ENCODE measurements around the gene PTX4. TPM values are rescaled to one million over a fixed set of nuclear protein-coding genes. Genes with fewer than 3 reads are reported as not detected.

PTX4 gene
- total RNA-seq, 1 donor from 2014 or later = not detected

- Histone ChIP-seq H3K36me3 (peaks cover 0 to 7% of the 10 kb centered on the region in 2 donors), H3K4me3 (no peak overlapping the region), H3K27me3 (no peaks in the 10 kb centered on the region), H3K27ac (no peak overlapping the region), H3K4me1 (peaks cover 15% of the 10 kb centered on the region), H3K9me3 (no peaks in the 10 kb centered on the region)
- no peak for TF ChIP-seq POLR2A (IDR thresholded peaks at IDR 0.05)
- TF ChIP-seq, protein P1, sequence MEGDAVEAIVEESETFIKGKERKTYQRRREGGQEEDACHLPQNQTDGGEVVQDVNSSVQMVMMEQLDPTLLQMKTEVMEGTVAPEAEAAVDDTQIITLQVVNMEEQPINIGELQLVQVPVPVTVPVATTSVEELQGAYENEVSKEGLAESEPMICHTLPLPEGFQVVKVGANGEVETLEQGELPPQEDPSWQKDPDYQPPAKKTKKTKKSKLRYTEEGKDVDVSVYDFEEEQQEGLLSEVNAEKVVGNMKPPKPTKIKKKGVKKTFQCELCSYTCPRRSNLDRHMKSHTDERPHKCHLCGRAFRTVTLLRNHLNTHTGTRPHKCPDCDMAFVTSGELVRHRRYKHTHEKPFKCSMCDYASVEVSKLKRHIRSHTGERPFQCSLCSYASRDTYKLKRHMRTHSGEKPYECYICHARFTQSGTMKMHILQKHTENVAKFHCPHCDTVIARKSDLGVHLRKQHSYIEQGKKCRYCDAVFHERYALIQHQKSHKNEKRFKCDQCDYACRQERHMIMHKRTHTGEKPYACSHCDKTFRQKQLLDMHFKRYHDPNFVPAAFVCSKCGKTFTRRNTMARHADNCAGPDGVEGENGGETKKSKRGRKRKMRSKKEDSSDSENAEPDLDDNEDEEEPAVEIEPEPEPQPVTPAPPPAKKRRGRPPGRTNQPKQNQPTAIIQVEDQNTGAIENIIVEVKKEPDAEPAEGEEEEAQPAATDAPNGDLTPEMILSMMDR (IDR thresholded peaks at IDR 0.05) = no peak
- intact Hi-C loops (cut with DNase I) = no loop called here
- no peak for DNase-seq (ENCODE audit: extremely low spot score in 2 of 2)
Measured at GRCh38 chr16:1468426-1468810, 20.3 kb downstream of the PTX4 start.

GRCh38 chr16:1466968-1467521, 21.7 kb downstream of the PTX4 start:
- TF ChIP-seq POLR2AphosphoS5 (IDR thresholded peaks at IDR 0.05; ENCODE audit: insufficient read depth in 1 of 2, low read depth in 1 of 2) (no peak), POLR2A (IDR thresholded peaks at IDR 0.05) (no peak)

GRCh38 chr16:1466054-1466453, 22.7 kb downstream of the PTX4 start:
- Histone ChIP-seq H3K36me3 (peaks cover 0 to 10% of the 10 kb centered on the region in 2 donors), H3K4me3 (no peak overlapping the region), H3K27ac (no peak overlapping the region), H3K4me1 (peaks cover 3% of the 10 kb centered on the region), H3K27me3 (no peaks in the 10 kb centered on the region), H3K9me3 (no peaks in the 10 kb centered on the region)
- intact Hi-C loops (cut with DNase I) = no loop called here
- TF ChIP-seq POLR2A (IDR thresholded peaks at IDR 0.05) (no peak), POLR2AphosphoS5 (IDR thresholded peaks at IDR 0.05; ENCODE audit: insufficient read depth in 1 of 2, low read depth in 1 of 2) (no peak)
- TF ChIP-seq, protein P1 (IDR thresholded peaks at IDR 0.05) = no peak
- no peak for DNase-seq (ENCODE audit: extremely low spot score in 2 of 2)

More at GRCh38 chr16:1466968-1467521, 21.7 kb downstream of the PTX4 start:
- Histone ChIP-seq H3K36me3 (peaks cover 0 to 7% of the 10 kb centered on the region in 2 donors), H3K4me1 (peaks cover 13% of the 10 kb centered on the region), H3K27me3 (no peaks in the 10 kb centered on the region), H3K9me3 (no peaks in the 10 kb centered on the region), H3K4me3 (no peak overlapping the region), H3K27ac (no peak overlapping the region)
- intact Hi-C loops (cut with DNase I) = no loop called here
- no peak for DNase-seq (ENCODE audit: extremely low spot score in 2 of 2)

DNA sequence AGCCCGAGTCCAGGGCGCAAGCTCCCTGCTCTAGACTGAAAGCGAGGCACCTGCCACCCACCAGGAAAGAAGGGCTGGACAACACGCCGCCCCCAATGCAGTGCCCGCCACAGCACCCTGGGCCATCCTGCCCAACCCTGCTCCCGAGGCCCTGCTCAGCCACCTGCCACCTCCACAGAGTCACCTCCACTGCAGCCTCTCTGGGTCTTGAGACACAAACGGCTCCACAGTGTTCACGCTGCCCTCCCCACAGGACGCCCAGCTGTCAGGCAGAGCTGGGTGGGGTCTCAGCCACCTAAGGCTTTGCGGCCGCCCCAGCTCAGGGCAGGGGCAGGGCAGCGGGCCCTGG, 23.2 kb downstream of the PTX4 start:
- H3K9me3 ChIP-seq = no peaks in the 10 kb centered on the region

GRCh38 chr16:1464894-1465566, 23.7 kb downstream of the PTX4 start:
- TF ChIP-seq POLR2A (IDR thresholded peaks at IDR 0.05) (no peak), POLR2AphosphoS5 (IDR thresholded peaks at IDR 0.05; ENCODE audit: insufficient read depth in 1 of 2, low read depth in 1 of 2) (no peak)
- Histone ChIP-seq H3K4me3 (no peak overlapping the region), H3K27ac (no peak overlapping the region), H3K4me1 (no peaks in the 10 kb centered on the region), H3K27me3 (no peaks in the 10 kb centered on the region), H3K9me3 (no peaks in the 10 kb centered on the region), H3K36me3 (peaks cover 0 to 20% of the 10 kb centered on the region in 2 donors)
- intact Hi-C loops (cut with DNase I) = no loop called here
- no peak for DNase-seq (ENCODE audit: extremely low spot score in 2 of 2)

More for the DNA sequence above, 23.2 kb downstream of the PTX4 start:
- peaks cover 0 to 16% of the 10 kb centered on the region in 2 donors for H3K36me3 ChIP-seq
- no peaks in the 10 kb centered on the region for H3K4me1 ChIP-seq
- H3K27ac ChIP-seq = no peak overlapping the region
- intact Hi-C loops (cut with DNase I) = no loop called here
- H3K27me3 ChIP-seq = no peaks in the 10 kb centered on the region
- DNase-seq (ENCODE audit: extremely low spot score in 2 of 2) = no peak
- no peak overlapping the region for H3K4me3 ChIP-seq
- no peak for TF ChIP-seq POLR2A (IDR thresholded peaks at IDR 0.05)
- no peak for TF ChIP-seq POLR2AphosphoS5 (IDR thresholded peaks at IDR 0.05; ENCODE audit: insufficient read depth in 1 of 2, low read depth in 1 of 2)
- TF ChIP-seq, protein P1 (IDR thresholded peaks at IDR 0.05) = no peak
